Bronchial epithelial cell (primary cell): ENCODE results near the gene MS4A4A. TPM values are rescaled to one million over a fixed set of nuclear protein-coding genes. Genes with fewer than 3 reads are reported as not detected.
A peak's percentile ranks its signal among the peaks of the same experiment; 100 is the strongest.

Experiments
- DNase-seq: peaks from one replicate; pipeline ENCODE4 v3.0.0-alpha.2; 2010; ENCODE audit warnings: low read depth
- FAIRE-seq: peaks from 2 replicates; lab custom pipeline; 2011; peaks lifted over from hg19 to GRCh38; lab: Jason Lieb, UNC
- H3K27me3 ChIP-seq: 2 replicates; pipeline ENCODE4 v1.5.1; 2011; ENCODE audit warnings: low read length; ENCODE audit not compliant: control insufficient read depth, insufficient read depth
- H3K36me3 ChIP-seq: 2 replicates; pipeline ENCODE4 v1.5.1; 2011; ENCODE audit warnings: low read length; ENCODE audit not compliant: control insufficient read depth, insufficient read depth
- H3K4me3 ChIP-seq: 2 replicates; pipeline ENCODE4 v1.5.1; 2011; ENCODE audit warnings: mild to moderate bottlenecking, low read depth, low read length, control low read depth
- CTCF ChIP-seq: IDR thresholded peaks from 2 replicates; pipeline ENCODE4 v1.5.1; 2011; ENCODE audit warnings: mild to moderate bottlenecking, moderate library complexity, low read length, control low read depth, inconsistent platforms; ENCODE audit not compliant: insufficient read depth, severe bottlenecking
- total RNA-seq: library from RNA; depleted of rRNA; stranded (reverse); fragments of >200 nt; gene quantifications from 2 replicates; pipeline ENCODE4 v1.2.1, GENCODE V29; 2014

Gene MS4A4A
- total RNA-seq, 1 donor from 2014 or later, result not detected

- FAIRE-seq (no peak), DNase-seq (peak; percentile 18)
- no peak overlapping the region for H3K4me3 ChIP-seq
Measured at GRCh38 chr11:60345489-60345888, 65.0 kb downstream of the MS4A4A start.

GRCh38 chr11:60347084-60347797 is 66.8 kb downstream of the MS4A4A start:
- FAIRE-seq (no peak), DNase-seq (no peak)
- H3K27me3 ChIP-seq, result no peaks in the 10 kb centered on the region
- no peaks in the 10 kb centered on the region for H3K36me3 ChIP-seq
- H3K4me3 ChIP-seq, result no peak overlapping the region
- TF ChIP-seq CTCF, result no peak

More at GRCh38 chr11:60345489-60345888, 65.0 kb downstream of the MS4A4A start:
- Histone ChIP-seq H3K27me3 (no peaks in the 10 kb centered on the region), H3K36me3 (no peaks in the 10 kb centered on the region)
- TF ChIP-seq CTCF, result peak; percentile 20

- Histone ChIP-seq H3K36me3 (no peaks in the 10 kb centered on the region), H3K27me3 (no peaks in the 10 kb centered on the region), H3K4me3 (no peak overlapping the region)
- DNase-seq, result no peak
- no peak for TF ChIP-seq CTCF
- no peak for FAIRE-seq
Measured at GRCh38 chr11:60348116-60348515, 67.7 kb downstream of the MS4A4A start.

GRCh38 chr11:60349990-60350389 is 69.5 kb downstream of the MS4A4A start:
- DNase-seq, result no peak

GRCh38 chr11:60357771-60358170 is 77.3 kb downstream of the MS4A4A start:
- Histone ChIP-seq H3K4me3 (no peak overlapping the region), H3K27me3 (no peaks in the 10 kb centered on the region), H3K36me3 (no peaks in the 10 kb centered on the region)
- DNase-seq, result no peak
- TF ChIP-seq CTCF, result no peak
- FAIRE-seq, result no peak

More at GRCh38 chr11:60349990-60350389, 69.5 kb downstream of the MS4A4A start:
- FAIRE-seq, result no peak
- Histone ChIP-seq H3K36me3 (no peaks in the 10 kb centered on the region), H3K27me3 (no peaks in the 10 kb centered on the region), H3K4me3 (no peak overlapping the region)
- TF ChIP-seq CTCF, result no peak

Other genes starting within 250 kb of the MS4A4A start
- not detected in 2 replicates for gene OOSP2, start 240.3 kb upstream of the MS4A4A start, total RNA-seq
- not detected in 2 replicates for gene MS4A3, start 224.0 kb upstream of the MS4A4A start, total RNA-seq
- gene MS4A2, start 192.0 kb upstream of the MS4A4A start, total RNA-seq, result not detected in 2 replicates
- not detected in 2 replicates for gene MS4A6A, start 97.6 kb upstream of the MS4A4A start, total RNA-seq
- not detected in 2 replicates for gene MS4A4E, start 37.5 kb upstream of the MS4A4A start, total RNA-seq
- gene MS4A6E, start 46.6 kb downstream of the MS4A4A start, total RNA-seq, result not detected in 2 replicates
- not detected in 2 replicates for gene MS4A7, start 97.9 kb downstream of the MS4A4A start, total RNA-seq
- gene MS4A14, start 115.8 kb downstream of the MS4A4A start, total RNA-seq, result not detected in 2 replicates
- not detected in 2 replicates for gene MS4A5, start 148.9 kb downstream of the MS4A4A start, total RNA-seq
- gene MS4A1, start 175.2 kb downstream of the MS4A4A start, total RNA-seq, result not detected in 2 replicates
- gene MS4A12, start 212.1 kb downstream of the MS4A4A start, total RNA-seq, result not detected in 2 replicates
- not detected in 2 replicates for gene MS4A13, start 234.7 kb downstream of the MS4A4A start, total RNA-seq